Sigmoid colon (tissue), 4 donors: ENCODE measurements around the gene METTL13.

Source experiments
- CTCF ChIP-seq, 4 experiments: fragments of 450-650 bp in 3 of 4; fragments of 200-600 bp in 1 of 4; IDR thresholded peaks; one replicate each; pipeline ENCODE4 v1.5.1; 2016 to 2019; ENCODE audit warnings: antibody characterized with exemption in 4 of 4, mild to moderate bottlenecking in 3 of 4, moderate library complexity in 2 of 4
- POLR2A ChIP-seq, 2 donors: fragments of 450-650 bp; IDR thresholded peaks; one replicate each; pipeline ENCODE4 v1.6.1; 2016; ENCODE audit warnings: antibody characterized with exemption in 2 of 2, mild to moderate bottlenecking in 2 of 2, moderate library complexity in 2 of 2
- POLR2AphosphoS5 ChIP-seq, 4 donors: sonication (generic); formaldehyde crosslinking; IDR thresholded peaks; one replicate each; pipeline ENCODE4 v1.6.1; 2017; ENCODE audit warnings: antibody characterized with exemption in 4 of 4

DNA sequence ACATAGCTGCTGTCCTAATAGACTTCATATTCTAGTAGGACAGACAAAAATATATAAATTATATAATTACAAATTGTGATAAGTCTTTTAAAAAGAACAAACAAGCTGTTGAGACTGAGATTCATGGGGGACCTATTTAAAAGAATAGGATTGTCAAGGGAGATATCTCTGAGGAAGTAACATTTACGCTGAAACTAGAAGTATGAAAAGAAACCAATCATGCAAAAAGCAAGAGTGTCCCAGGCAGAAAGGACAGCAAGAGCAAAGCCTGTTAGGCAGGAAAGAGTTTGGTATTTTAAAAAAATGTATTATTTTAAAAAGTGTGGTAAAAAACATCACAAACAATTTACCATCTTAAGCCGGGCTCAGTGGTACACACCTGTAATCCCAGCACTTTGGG, 9.1 kb upstream of the METTL13 start:
- TF ChIP-seq POLR2A (IDR thresholded peaks at IDR 0.05): no peak
- no peak for TF ChIP-seq CTCF (IDR thresholded peaks at IDR 0.05)
- no peak for TF ChIP-seq POLR2AphosphoS5 (IDR thresholded peaks at IDR 0.05)
